Mammary epithelial cell (primary cell): ENCODE measurements around the gene AHDC1.

Source experiments
- EZH2 ChIP-seq: IDR thresholded peaks from 2 replicates; pipeline ENCODE4 v1.6.1; 2012; ENCODE audit warnings: low read length, inconsistent platforms, borderline replicate concordance
- TF ChIP-seq, protein P1 (sequence below), 2 donors: IDR thresholded peaks in 1 of 2; conservative IDR thresholded peaks in 1 of 2; 2 replicates each; pipeline ENCODE4 v1.5.1; 2011 to 2012; ENCODE audit warnings: inconsistent platforms in 2 of 2, low read length in 2 of 2, mild to moderate bottlenecking in 2 of 2, control low read depth in 1 of 2, low read depth in 1 of 2; ENCODE audit not compliant: insufficient read depth in 1 of 2; ENCODE audit errors: extremely low read depth in 1 of 2

DNA sequence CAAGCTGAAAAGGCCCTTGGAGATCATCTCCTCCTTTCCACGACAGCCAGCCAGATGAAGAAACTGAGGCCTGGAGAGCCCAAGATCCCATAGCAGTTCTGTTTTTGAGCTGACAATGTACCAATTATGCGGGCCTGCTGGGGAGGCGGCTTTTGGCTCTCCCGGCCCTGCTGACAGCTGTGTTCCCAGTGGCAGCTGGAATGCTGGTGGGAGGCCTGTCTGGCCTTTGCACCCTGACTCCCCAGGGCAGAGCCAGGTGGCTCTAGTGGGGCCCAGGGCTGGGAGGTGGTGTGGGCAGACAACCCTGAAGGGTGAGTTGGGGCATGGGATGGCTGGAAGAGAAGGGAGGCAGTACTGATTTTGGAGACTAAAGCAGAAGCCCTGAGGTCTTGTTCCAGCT is 83.3 kb downstream of the AHDC1 start:
- TF ChIP-seq EZH2, result no peak
- TF ChIP-seq, protein P1, sequence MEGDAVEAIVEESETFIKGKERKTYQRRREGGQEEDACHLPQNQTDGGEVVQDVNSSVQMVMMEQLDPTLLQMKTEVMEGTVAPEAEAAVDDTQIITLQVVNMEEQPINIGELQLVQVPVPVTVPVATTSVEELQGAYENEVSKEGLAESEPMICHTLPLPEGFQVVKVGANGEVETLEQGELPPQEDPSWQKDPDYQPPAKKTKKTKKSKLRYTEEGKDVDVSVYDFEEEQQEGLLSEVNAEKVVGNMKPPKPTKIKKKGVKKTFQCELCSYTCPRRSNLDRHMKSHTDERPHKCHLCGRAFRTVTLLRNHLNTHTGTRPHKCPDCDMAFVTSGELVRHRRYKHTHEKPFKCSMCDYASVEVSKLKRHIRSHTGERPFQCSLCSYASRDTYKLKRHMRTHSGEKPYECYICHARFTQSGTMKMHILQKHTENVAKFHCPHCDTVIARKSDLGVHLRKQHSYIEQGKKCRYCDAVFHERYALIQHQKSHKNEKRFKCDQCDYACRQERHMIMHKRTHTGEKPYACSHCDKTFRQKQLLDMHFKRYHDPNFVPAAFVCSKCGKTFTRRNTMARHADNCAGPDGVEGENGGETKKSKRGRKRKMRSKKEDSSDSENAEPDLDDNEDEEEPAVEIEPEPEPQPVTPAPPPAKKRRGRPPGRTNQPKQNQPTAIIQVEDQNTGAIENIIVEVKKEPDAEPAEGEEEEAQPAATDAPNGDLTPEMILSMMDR (conservative IDR thresholded peaks at IDR 0.05 in 1 of 2, IDR thresholded peaks at IDR 0.05 in 1 of 2; ENCODE audit: extremely low read depth in 1 of 2, insufficient read depth in 1 of 2, low read depth in 1 of 2, low read length in 2 of 2), result no peak
